Endothelial cell of hepatic sinusoid (primary cell): ENCODE data around the gene TPRG1.

Experiments
- in situ Hi-C: cut with HindIII; loops from 2 replicates; pipeline ENCODE4 v1.10.0; 2017; ENCODE audit warnings: low sequenced_read_pairs

TPRG1 gene

GRCh38 chr3:189340680-189341460 lies 169.1 kb downstream of the TPRG1 start:
- in situ Hi-C loops, result no loop called here

GRCh38 chr3:189342811-189343210 lies 171.0 kb downstream of the TPRG1 start:
- in situ Hi-C loops, result no loop called here

GRCh38 chr3:189344996-189345395 lies 173.2 kb downstream of the TPRG1 start:
- in situ Hi-C loops, result no loop called here

- in situ Hi-C loops, result no loop called here
Observed at GRCh38 chr3:189349772-189350171, 178.0 kb downstream of the TPRG1 start.

- in situ Hi-C loops, result no loop called here
Observed at GRCh38 chr3:189353318-189353965, 181.7 kb downstream of the TPRG1 start.

GRCh38 chr3:189353988-189354889 lies 182.5 kb downstream of the TPRG1 start:
- in situ Hi-C loops, result no loop called here

- in situ Hi-C loops, result no loop called here
Observed at GRCh38 chr3:189355115-189355480, 183.3 kb downstream of the TPRG1 start.

GRCh38 chr3:189355481-189356201 lies 183.9 kb downstream of the TPRG1 start:
- in situ Hi-C loops, result no loop called here

GRCh38 chr3:189360291-189360690 lies 188.5 kb downstream of the TPRG1 start:
- in situ Hi-C loops, result no loop called here

- in situ Hi-C loops, result no loop called here
Observed at GRCh38 chr3:189361103-189361835, 189.5 kb downstream of the TPRG1 start.

GRCh38 chr3:189363590-189364255 lies 192.0 kb downstream of the TPRG1 start:
- in situ Hi-C loops, result no loop called here

GRCh38 chr3:189365609-189366564 lies 194.1 kb downstream of the TPRG1 start:
- in situ Hi-C loops, result no loop called here

- in situ Hi-C loops, result no loop called here
Observed at GRCh38 chr3:189368384-189368783, 196.6 kb downstream of the TPRG1 start.

- in situ Hi-C loops, result no loop called here
Observed at GRCh38 chr3:189369636-189370035, 197.9 kb downstream of the TPRG1 start.

GRCh38 chr3:189372243-189372642 lies 200.5 kb downstream of the TPRG1 start:
- in situ Hi-C loops, result no loop called here
